ENCODE data around the gene NCF1.
"Not testable (repeated sequence)": the region's sequence is repeated elsewhere in the genome, so short reads cannot be mapped to it uniquely, and the experiment has no call there.

Gene NCF1

DNA sequence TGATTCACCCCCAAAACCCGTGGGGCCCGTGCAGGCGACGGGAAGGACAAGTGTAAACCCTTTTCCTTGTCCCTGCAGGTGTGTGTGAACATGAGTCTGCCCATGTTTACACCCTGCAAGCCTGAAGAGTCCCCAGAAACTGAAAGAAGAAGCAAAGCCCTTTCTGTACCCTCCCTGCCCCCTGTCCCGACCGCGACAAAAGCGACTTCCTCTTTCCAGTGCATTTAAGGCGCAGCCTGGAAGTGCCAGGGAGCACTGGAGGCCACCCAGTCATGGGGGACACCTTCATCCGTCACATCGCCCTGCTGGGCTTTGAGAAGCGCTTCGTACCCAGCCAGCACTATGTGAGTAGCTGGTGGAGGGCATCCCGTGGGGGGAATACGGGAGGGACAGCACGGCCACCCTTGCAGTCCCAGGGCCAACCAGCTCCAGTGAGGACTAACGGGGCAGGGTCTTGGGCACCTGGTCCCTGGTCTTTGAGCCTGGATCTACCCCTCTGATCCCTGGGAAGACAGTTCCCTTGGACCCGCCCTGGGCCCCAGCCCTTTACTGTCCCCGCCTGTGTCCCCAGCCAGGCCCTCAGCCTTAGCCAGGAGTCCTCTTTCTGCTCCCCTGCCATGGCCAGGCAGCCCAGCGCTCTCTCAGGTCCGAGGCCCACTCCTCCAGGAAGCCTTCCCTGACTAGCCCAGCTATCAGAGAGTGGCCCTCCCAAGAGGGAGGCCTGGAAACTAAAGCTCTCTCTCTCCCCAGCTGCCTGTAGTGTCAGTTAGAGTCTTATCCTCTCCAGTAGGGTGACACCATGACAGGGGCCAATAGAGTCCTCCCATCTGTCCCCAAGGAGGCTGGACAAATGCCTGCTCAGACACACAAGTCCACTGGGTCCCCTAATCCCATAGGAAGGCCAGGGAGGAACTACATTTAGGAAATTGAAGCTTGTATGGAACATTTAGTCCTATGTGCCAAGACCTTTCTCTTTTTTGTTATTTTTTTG is at the start of gene NCF1:
NCF1 (plus strand) TSS at position 252 of the 991 bp plus-strand sequence; CDS start at position 273, 21 bp downstream.
- not testable (repeated sequence) for H3K9ac ChIP-seq (ENCODE audit: low read length); H3K4me3 ChIP-seq (ENCODE audit: low read length); H3K36me3 ChIP-seq (ENCODE audit: control insufficient read depth, insufficient read depth, low read length, severe bottlenecking); H3K4me1 ChIP-seq (ENCODE audit: control insufficient read depth, insufficient read depth, low read length); H3K27me3 ChIP-seq (replicated peaks; ENCODE audit: control insufficient read depth, insufficient read depth, low read length); H3K9me3 ChIP-seq (ENCODE audit: control insufficient read depth, low read length); DNase-seq (ENCODE audit: low read depth)

DNA sequence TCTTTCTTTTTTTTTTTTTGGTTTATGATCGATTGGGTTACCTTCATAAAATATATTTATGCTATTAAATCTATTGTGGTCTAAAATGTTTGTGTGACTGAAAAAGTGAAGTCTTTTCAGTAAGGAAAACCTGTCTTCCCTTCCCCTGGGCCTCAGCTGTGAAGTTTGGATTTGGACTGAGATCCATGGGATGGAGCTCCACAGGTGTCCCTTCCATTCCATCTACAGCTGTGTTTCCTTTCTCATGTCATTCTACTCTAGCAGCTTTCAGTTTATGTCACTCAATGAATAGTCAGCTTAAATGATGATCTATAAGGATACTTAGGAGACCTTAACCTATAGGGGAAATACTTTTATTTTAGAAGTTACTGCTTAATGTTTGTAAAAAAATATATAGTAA is 48.0 kb upstream of the NCF1 start:
- H3K4me3 ChIP-seq (ENCODE audit: low read length): no peak overlapping the region
- H3K9me3 ChIP-seq (ENCODE audit: control insufficient read depth, low read length): no peaks in the 10 kb centered on the region
- peaks cover 60% of the 10 kb centered on the region for H3K36me3 ChIP-seq (ENCODE audit: control insufficient read depth, insufficient read depth, low read length, severe bottlenecking)
- no peaks in the 10 kb centered on the region for H3K27me3 ChIP-seq (replicated peaks; ENCODE audit: control insufficient read depth, insufficient read depth, low read length)
- no peaks in the 10 kb centered on the region for H3K4me1 ChIP-seq (ENCODE audit: control insufficient read depth, insufficient read depth, low read length)
- no peak for DNase-seq (ENCODE audit: low read depth)
- H3K9ac ChIP-seq (ENCODE audit: low read length): no peak overlapping the region

DNA sequence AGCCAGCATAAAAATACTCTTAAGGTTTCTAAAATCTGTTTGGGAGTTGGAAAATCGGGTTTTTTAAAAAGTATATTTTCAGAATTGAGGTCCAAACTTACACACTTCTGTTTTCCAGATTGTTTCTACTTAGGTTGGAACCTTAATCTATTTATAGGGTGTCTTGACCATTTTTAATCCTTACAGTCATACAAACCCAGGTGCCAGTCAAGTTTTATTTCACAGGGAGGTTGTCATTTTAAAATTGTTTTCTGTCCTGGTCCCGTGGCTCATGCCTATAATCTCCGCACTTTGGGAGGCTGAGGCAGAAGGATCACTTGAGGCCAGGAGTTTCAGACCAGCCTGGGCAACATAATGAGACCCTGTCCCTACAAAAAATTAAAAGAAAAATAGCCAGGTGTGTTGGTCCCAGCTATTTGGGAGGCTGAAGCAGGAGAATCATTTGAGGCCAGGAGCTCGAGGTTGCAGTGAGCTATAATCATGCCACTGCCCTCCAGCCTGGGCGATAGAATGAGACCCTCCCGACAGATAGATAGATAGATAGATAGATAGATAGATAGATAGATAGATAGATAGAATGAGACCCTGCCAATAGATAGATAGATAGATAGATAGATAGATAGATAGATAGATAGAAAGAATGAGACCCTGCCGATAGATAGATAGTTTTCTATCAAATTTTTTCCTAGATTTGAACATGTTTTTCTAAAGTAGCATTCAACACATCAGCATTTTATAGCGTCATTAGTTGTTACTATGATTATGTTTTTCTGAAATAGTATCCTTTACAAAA is 47.3 kb upstream of the NCF1 start:
- Histone ChIP-seq H3K36me3 (ENCODE audit: control insufficient read depth, insufficient read depth, low read length, severe bottlenecking) (peaks cover 53% of the 10 kb centered on the region), H3K9me3 (ENCODE audit: control insufficient read depth, low read length) (no peaks in the 10 kb centered on the region)

DNA sequence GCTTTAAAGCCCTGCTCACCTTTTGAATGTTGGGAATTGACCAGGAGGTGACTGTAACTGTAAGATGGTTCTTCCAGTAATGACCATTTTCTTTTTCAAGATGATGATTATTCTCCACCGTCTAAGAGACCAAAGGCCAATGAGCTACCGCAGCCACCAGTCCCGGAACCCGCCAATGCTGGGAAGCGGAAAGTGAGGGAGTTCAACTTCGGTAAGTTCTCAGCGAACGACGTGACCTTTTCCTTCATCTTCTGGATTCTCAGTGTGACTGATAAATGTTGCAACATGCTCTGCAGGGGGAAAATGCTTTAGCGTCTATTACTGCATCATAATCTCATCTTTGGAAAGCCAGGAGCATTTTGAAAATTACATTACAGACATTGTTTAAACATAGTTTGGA is 45.1 kb upstream of the NCF1 start:
- H3K36me3 ChIP-seq (ENCODE audit: control insufficient read depth, insufficient read depth, low read length, severe bottlenecking): peaks cover 35% of the 10 kb centered on the region
- not testable (repeated sequence) for DNase-seq (ENCODE audit: low read depth); H3K27me3 ChIP-seq (replicated peaks; ENCODE audit: control insufficient read depth, insufficient read depth, low read length); H3K9me3 ChIP-seq (ENCODE audit: control insufficient read depth, low read length); H3K9ac ChIP-seq (ENCODE audit: low read length); H3K4me1 ChIP-seq (ENCODE audit: control insufficient read depth, insufficient read depth, low read length); H3K4me3 ChIP-seq (ENCODE audit: low read length)

More for the DNA sequence above, 47.3 kb upstream of the NCF1 start:
- Histone ChIP-seq H3K4me3 (ENCODE audit: low read length) (no peak overlapping the region), H3K4me1 (ENCODE audit: control insufficient read depth, insufficient read depth, low read length) (no peaks in the 10 kb centered on the region), H3K9ac (ENCODE audit: low read length) (no peak overlapping the region), H3K27me3 (replicated peaks; ENCODE audit: control insufficient read depth, insufficient read depth, low read length) (no peaks in the 10 kb centered on the region)
- DNase-seq (ENCODE audit: low read depth): no peak

DNA sequence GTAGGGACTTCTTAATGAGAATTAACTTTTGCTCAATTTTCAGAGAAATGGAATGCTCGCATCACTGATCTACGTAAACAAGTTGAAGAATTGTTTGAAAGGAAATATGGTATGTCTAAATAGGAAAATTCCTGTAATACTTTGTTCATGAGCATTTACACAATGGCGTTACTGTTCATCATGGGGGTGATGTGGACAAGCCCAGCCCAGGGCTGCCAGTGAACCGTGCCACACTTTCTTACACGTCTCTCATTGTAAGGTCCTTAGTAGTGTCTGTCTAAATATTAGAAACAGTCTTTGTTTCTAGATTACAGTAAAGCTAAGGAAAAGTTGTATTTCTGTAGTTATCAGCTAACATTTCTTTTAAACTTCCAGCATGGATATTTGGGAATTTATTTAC is 43.6 kb upstream of the NCF1 start:
- not testable (repeated sequence) for H3K27me3 ChIP-seq (replicated peaks; ENCODE audit: control insufficient read depth, insufficient read depth, low read length); H3K4me3 ChIP-seq (ENCODE audit: low read length); H3K9me3 ChIP-seq (ENCODE audit: control insufficient read depth, low read length); H3K4me1 ChIP-seq (ENCODE audit: control insufficient read depth, insufficient read depth, low read length); DNase-seq (ENCODE audit: low read depth); H3K9ac ChIP-seq (ENCODE audit: low read length)
- peaks cover 24% of the 10 kb centered on the region for H3K36me3 ChIP-seq (ENCODE audit: control insufficient read depth, insufficient read depth, low read length, severe bottlenecking)

DNA sequence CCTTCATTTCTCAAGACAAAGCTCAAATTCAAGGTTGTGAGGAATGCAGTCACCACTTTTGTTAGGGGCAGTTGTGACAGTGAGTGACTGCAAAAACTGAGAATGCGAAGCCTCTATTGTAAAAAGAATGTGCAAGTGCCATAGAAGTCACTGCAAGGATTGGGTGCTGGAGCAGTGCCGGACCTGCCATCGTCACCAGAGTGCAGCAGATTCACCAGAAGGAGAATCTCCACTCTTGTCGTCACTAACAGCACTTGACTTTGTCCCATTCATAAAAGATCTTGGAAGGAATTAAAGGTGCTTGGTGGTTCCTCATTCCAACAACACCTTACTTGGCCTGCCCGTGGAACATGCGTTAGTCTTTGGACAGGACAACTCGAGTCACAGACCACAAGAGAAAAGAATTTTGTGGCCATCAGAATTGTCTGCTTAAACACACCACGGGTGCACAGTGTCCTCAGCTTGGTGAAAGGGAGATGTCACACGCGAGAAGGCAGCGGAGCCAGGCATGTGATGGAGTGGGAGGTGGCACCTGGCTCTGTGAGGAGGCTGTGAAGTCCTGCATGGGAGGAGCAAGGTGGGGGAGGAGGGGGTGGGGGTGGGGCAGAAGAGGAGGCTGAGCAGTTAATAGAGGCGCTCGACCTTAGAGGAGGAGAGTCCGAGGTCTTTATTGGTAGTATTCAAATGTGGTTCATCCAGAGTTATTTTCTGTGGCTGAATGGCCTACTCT is 33.7 kb upstream of the NCF1 start:
- H3K9ac ChIP-seq (ENCODE audit: low read length); H3K9me3 ChIP-seq (ENCODE audit: control insufficient read depth, low read length); H3K36me3 ChIP-seq (ENCODE audit: control insufficient read depth, insufficient read depth, low read length, severe bottlenecking); DNase-seq (ENCODE audit: low read depth); H3K4me1 ChIP-seq (ENCODE audit: control insufficient read depth, insufficient read depth, low read length); H3K27me3 ChIP-seq (replicated peaks; ENCODE audit: control insufficient read depth, insufficient read depth, low read length); H3K4me3 ChIP-seq (ENCODE audit: low read length): not testable (repeated sequence)

DNA sequence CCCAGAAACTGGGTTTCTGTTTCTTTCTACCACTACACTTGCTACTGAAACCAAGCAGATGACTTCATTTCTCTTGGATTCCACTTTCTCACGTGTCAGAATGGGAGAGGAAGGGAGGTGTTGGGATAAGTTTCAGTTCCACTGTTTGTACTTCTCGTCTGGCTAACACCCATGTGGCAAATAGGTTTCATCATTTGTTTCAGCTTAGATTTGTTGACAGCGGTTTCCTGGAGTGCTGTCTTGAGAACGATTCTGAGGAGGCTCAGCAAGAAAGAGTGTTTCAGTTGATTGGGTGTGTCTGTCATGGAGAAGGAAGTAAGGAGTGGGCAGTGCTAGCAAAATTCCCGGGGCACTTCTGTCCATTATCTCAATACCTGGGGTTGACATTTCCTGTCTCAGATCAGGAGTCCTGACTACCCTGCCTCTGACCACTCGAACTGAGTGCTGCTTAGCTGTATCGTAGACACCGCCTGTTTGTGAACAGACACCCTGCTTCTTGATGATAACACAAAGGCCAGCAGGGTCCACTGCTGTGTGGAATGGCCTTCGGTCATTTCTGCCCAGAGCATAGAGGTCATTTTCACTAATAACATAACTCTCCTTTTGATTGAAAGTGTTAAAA is 29.8 kb upstream of the NCF1 start:
- not testable (repeated sequence) for H3K9me3 ChIP-seq (ENCODE audit: control insufficient read depth, low read length); H3K4me3 ChIP-seq (ENCODE audit: low read length); H3K36me3 ChIP-seq (ENCODE audit: control insufficient read depth, insufficient read depth, low read length, severe bottlenecking); DNase-seq (ENCODE audit: low read depth); H3K9ac ChIP-seq (ENCODE audit: low read length); H3K27me3 ChIP-seq (replicated peaks; ENCODE audit: control insufficient read depth, insufficient read depth, low read length); H3K4me1 ChIP-seq (ENCODE audit: control insufficient read depth, insufficient read depth, low read length)

DNA sequence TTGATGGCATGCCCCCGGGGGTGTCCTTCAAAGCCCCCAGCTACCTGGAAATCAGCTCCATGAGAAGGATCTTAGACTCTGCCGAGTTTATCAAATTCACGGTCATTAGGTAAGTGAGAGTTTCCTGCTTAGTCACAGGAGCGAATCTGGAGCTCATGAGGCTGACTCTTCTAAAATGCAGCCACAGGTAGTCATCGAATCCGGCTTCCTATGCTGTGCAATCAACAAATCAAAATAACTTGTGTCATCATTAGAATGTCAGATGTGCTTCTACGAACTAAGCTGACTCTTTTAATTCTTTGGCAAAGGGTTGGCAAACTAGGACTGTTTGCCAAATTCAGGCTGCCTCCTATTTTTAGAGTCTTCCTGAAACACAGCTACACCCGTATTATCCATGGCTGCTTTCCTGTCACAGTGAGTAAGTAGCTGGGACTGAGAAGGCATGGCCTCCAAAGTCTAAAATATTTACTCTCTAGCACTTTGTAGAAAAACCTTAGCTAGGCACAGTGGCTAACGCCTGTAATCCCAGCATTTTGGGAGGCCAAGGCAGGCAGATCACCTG is 19.8 kb upstream of the NCF1 start:
- H3K9me3 ChIP-seq (ENCODE audit: control insufficient read depth, low read length); H3K9ac ChIP-seq (ENCODE audit: low read length); DNase-seq (ENCODE audit: low read depth): not testable (repeated sequence)

DNA sequence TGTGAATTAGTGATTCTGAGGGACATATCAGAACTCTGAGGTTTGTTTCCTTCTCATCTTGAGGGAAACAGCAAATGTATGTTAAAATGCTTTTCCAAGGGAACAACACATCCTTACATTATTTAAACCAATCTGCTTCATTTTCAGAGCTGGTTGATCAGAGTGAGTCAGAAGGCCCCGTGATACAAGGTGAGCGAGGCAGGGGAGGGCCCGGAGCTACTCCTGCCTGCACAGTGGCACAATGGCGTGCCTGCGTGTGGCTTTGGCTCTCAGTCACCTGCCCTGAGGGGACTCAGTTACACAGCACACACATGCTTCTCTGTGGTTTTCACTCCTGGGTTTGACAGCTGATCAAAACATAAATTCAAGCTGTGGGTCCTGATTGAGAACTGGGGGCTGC is 17.1 kb upstream of the NCF1 start:
- H3K4me1 ChIP-seq (ENCODE audit: control insufficient read depth, insufficient read depth, low read length); H3K9me3 ChIP-seq (ENCODE audit: control insufficient read depth, low read length); DNase-seq (ENCODE audit: low read depth); H3K9ac ChIP-seq (ENCODE audit: low read length); H3K27me3 ChIP-seq (replicated peaks; ENCODE audit: control insufficient read depth, insufficient read depth, low read length); H3K36me3 ChIP-seq (ENCODE audit: control insufficient read depth, insufficient read depth, low read length, severe bottlenecking); H3K4me3 ChIP-seq (ENCODE audit: low read length): not testable (repeated sequence)

More for the DNA sequence above, 19.8 kb upstream of the NCF1 start:
- H3K4me3 ChIP-seq (ENCODE audit: low read length); H3K27me3 ChIP-seq (replicated peaks; ENCODE audit: control insufficient read depth, insufficient read depth, low read length); H3K36me3 ChIP-seq (ENCODE audit: control insufficient read depth, insufficient read depth, low read length, severe bottlenecking); H3K4me1 ChIP-seq (ENCODE audit: control insufficient read depth, insufficient read depth, low read length): not testable (repeated sequence)

DNA sequence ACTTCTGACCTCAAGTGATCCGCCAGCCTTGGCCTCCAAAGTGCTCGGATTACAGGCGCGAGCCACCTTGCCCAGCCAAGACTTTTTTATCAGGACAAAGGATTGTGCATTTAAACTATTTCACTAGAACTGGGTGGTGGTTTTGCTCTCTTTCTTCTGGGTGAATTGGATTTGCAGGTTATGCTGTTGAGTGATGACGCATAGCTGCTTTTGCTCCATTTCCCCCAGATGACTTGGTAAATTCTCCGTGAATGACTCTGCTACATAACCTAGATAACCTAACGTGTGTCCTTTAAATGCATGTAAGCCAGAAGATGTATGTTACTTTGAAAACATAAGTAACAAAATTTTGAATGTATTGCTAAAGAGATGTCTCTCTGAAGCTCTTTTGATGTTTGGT is 15.5 kb upstream of the NCF1 start:
- not testable (repeated sequence) for H3K9ac ChIP-seq (ENCODE audit: low read length); H3K9me3 ChIP-seq (ENCODE audit: control insufficient read depth, low read length); H3K27me3 ChIP-seq (replicated peaks; ENCODE audit: control insufficient read depth, insufficient read depth, low read length); DNase-seq (ENCODE audit: low read depth); H3K36me3 ChIP-seq (ENCODE audit: control insufficient read depth, insufficient read depth, low read length, severe bottlenecking); H3K4me3 ChIP-seq (ENCODE audit: low read length); H3K4me1 ChIP-seq (ENCODE audit: control insufficient read depth, insufficient read depth, low read length)
